ENCODE measurements around the gene ADCK1. TPM values are rescaled to one million over a fixed set of nuclear protein-coding genes. Genes with fewer than 3 reads are reported as not detected.

Gene ADCK1
- total RNA-seq, 1 experiment from 2014 or later, result 8.3 TPM

GRCh38 chr14:77865455-77865854 lies 65.5 kb downstream of the ADCK1 start:
- Histone ChIP-seq H3K4me3 (ENCODE audit: low read depth, low read length, poor library complexity, severe bottlenecking) (no peak overlapping the region), H3K36me3 (ENCODE audit: insufficient read depth, low read length, poor library complexity, severe bottlenecking) (no peaks in the 10 kb centered on the region), H3K27me3 (replicated peaks; ENCODE audit: insufficient read depth, low read depth, low read length, poor library complexity) (no peaks in the 10 kb centered on the region), H3K4me1 (ENCODE audit: insufficient read depth, low read length, poor library complexity, severe bottlenecking) (no peaks in the 10 kb centered on the region), H3K27ac (ENCODE audit: low read depth, low read length, poor library complexity, severe bottlenecking) (no peak overlapping the region), H3K9me3 (ENCODE audit: low read depth, low read length, poor library complexity, severe bottlenecking) (no peaks in the 10 kb centered on the region)
- intact Hi-C loops (cut with micrococcal nuclease; ENCODE audit: unreplicated experiment), result no loop called here
- no peak for DNase-seq (ENCODE audit: low spot score)
- POLR2A ChIA-PET (ENCODE audit: low non-redundant PET), result no interaction called here
- CTCF ChIA-PET, result no interaction called here
- TF ChIP-seq EZH2 (IDR thresholded peaks at IDR 0.05; ENCODE audit: borderline replicate concordance, low read depth, low read length, poor library complexity, severe bottlenecking), result no peak
- TF ChIP-seq CTCF (conservative IDR thresholded peaks at IDR 0.05; ENCODE audit: low read depth, low read length), result no peak
- BruUV-seq (replicated peaks), result no TSS peak

DNA sequence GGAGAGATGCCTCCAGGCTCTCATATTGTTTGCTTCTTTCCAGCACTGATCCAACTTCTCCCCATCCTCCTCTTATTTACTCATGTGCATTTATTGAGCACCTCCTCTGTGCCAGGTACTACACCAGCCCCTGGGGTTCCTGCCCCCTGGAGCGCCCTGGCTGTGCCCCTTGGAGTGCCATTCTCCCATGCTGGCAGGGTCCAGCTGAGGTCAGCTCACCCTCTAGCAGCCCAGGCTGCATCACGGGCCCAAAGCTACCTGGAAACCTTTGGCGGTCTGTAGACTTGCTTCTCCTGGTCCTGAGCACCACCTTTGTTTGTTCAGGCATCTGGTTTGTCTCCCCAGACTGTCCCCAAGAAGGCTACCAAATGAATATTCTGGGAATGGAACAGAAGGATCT lies 67.0 kb downstream of the ADCK1 start:
- TF ChIP-seq CTCF (conservative IDR thresholded peaks at IDR 0.05; ENCODE audit: low read depth, low read length) (no peak), EZH2 (IDR thresholded peaks at IDR 0.05; ENCODE audit: borderline replicate concordance, low read depth, low read length, poor library complexity, severe bottlenecking) (no peak)
- Histone ChIP-seq H3K27ac (ENCODE audit: low read depth, low read length, poor library complexity, severe bottlenecking) (no peak overlapping the region), H3K4me1 (ENCODE audit: insufficient read depth, low read length, poor library complexity, severe bottlenecking) (no peaks in the 10 kb centered on the region), H3K36me3 (ENCODE audit: insufficient read depth, low read length, poor library complexity, severe bottlenecking) (no peaks in the 10 kb centered on the region), H3K9me3 (ENCODE audit: low read depth, low read length, poor library complexity, severe bottlenecking) (no peaks in the 10 kb centered on the region), H3K4me3 (ENCODE audit: low read depth, low read length, poor library complexity, severe bottlenecking) (no peak overlapping the region), H3K27me3 (replicated peaks; ENCODE audit: insufficient read depth, low read depth, low read length, poor library complexity) (no peaks in the 10 kb centered on the region)
- POLR2A ChIA-PET (ENCODE audit: low non-redundant PET), result no interaction called here
- no TSS peak for BruUV-seq (replicated peaks)
- CTCF ChIA-PET, result no interaction called here
- DNase-seq (ENCODE audit: low spot score), result no peak
- intact Hi-C loops (cut with micrococcal nuclease; ENCODE audit: unreplicated experiment), result no loop called here

GRCh38 chr14:77867476-77867875 lies 67.6 kb downstream of the ADCK1 start:
- H3K36me3 ChIP-seq (ENCODE audit: insufficient read depth, low read length, poor library complexity, severe bottlenecking), result no peaks in the 10 kb centered on the region
- H3K4me3 ChIP-seq (ENCODE audit: low read depth, low read length, poor library complexity, severe bottlenecking), result no peak overlapping the region
- BruUV-seq (replicated peaks), result no TSS peak
- H3K27ac ChIP-seq (ENCODE audit: low read depth, low read length, poor library complexity, severe bottlenecking), result no peak overlapping the region
- H3K9me3 ChIP-seq (ENCODE audit: low read depth, low read length, poor library complexity, severe bottlenecking), result no peaks in the 10 kb centered on the region
- H3K4me1 ChIP-seq (ENCODE audit: insufficient read depth, low read length, poor library complexity, severe bottlenecking), result no peaks in the 10 kb centered on the region
- DNase-seq (ENCODE audit: low spot score), result no peak
- ChIA-PET POLR2A (ENCODE audit: low non-redundant PET) (no interaction called here), CTCF (no interaction called here)
- no peak for TF ChIP-seq CTCF (conservative IDR thresholded peaks at IDR 0.05; ENCODE audit: low read depth, low read length)
- no peak for TF ChIP-seq EZH2 (IDR thresholded peaks at IDR 0.05; ENCODE audit: borderline replicate concordance, low read depth, low read length, poor library complexity, severe bottlenecking)
- intact Hi-C loops (cut with micrococcal nuclease; ENCODE audit: unreplicated experiment), result no loop called here
- no peaks in the 10 kb centered on the region for H3K27me3 ChIP-seq (replicated peaks; ENCODE audit: insufficient read depth, low read depth, low read length, poor library complexity)

All from A673 (cell line).